Testis (tissue), 3 donors: Measurements from ENCODE around the gene JRKL. TPM values are rescaled to one million over a fixed set of nuclear protein-coding genes. Genes with fewer than 3 reads are reported as not detected.

Experiments
- DNase-seq: peaks from one replicate; pipeline ENCODE4 v3.0.0-alpha.2; 2019
- H3K27ac ChIP-seq, 2 donors: fragments of 200-600 bp; sonication (generic); one replicate each; pipeline ENCODE4 v1.5.1; 2019
- H3K27me3 ChIP-seq: fragments of 200-600 bp; sonication (generic); one replicate; pipeline ENCODE4 v1.5.1; 2019
- H3K36me3 ChIP-seq: fragments of 200-600 bp; sonication (generic); one replicate; pipeline ENCODE4 v1.5.1; 2017; ENCODE audit warnings: low read depth; ENCODE audit errors: missing control alignments
- H3K4me1 ChIP-seq: fragments of 200-600 bp; sonication (generic); one replicate; pipeline ENCODE4 v1.5.1; 2019
- H3K4me3 ChIP-seq, 2 donors: fragments of 200-600 bp; sonication (generic); one replicate each; pipeline ENCODE4 v1.5.1; 2017 to 2019
- H3K9me3 ChIP-seq: fragments of 200-600 bp; sonication (generic); one replicate; pipeline ENCODE4 v1.5.1; 2017
- POLR2A ChIP-seq: fragments of 450-650 bp; IDR thresholded peaks from one replicate; pipeline ENCODE4 v1.6.1; 2017; ENCODE audit warnings: antibody characterized with exemption, mild to moderate bottlenecking, moderate library complexity
- WGBS, 2 donors: methylation state at CpG; one replicate each; pipeline ENCODE4 v1.1.5; 2018; 5-methylcytosine and 5-hydroxymethylcytosine counted together
- intact Hi-C: fragments of 100-400 bp; cut with DNase I; formaldehyde crosslinking; loops from one replicate; pipeline ENCODE4 v1.15.1; 2023; ENCODE audit warnings: low total_unique reads
- polyA plus RNA-seq: library from polyadenylated mRNA; stranded (reverse); fragments of 350-450 nt; fragmentation: Illumina TruSeq; extraction: RNeasy Lipid Tissue Mini Kit (QIAGEN cat#74804); gene quantifications from one replicate; pipeline ENCODE4 v1.2.3, GENCODE V29; 2014; ENCODE audit warnings: low read depth, low replicate concordance; ENCODE audit not compliant: insufficient read depth
- total RNA-seq, 2 donors: library from RNA; depleted of rRNA; stranded (reverse); fragments of >200 nt; gene quantifications; one replicate each; pipeline ENCODE4 v1.2.3, GENCODE V29; 2016
- TF ChIP-seq, protein P1 (sequence below), 3 experiments: fragments of 450-650 bp in 2 of 3; fragments of 200-600 bp in 1 of 3; sonication (generic) in 1 of 3; IDR thresholded peaks; one replicate each; pipeline ENCODE4 v1.5.1; 2016 to 2019; ENCODE audit warnings: antibody characterized with exemption in 3 of 3, mild to moderate bottlenecking in 2 of 3, moderate library complexity in 1 of 3

JRKL gene
- total and polyA plus RNA-seq, 3 donors from 2014 or later = 6.9 to 9.7 (median 9.1) TPM

DNA sequence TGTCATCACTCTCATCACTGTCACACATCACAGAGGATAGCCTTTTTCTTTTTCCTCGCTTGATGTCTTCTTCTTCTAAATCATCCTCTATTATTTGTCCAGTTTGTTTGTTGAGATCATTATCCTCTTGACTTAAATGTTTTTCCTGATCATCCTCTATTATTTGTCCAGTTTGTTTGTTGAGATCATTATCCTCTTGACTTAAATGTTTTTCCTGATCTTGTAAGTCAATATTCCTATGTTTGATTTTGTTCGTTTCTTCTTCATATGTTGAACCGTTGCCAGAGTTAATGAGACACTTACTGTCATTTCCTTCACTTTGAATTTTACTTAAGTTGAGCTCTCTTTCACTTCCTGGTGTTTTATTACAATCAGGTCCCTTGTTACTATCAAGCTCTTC lies 5.7 kb upstream of the JRKL start:
- no peaks in the 10 kb centered on the region for H3K27me3 ChIP-seq
- H3K9me3 ChIP-seq = no peaks in the 10 kb centered on the region
- 88% methylated on average over 3 of the region's 3 CpGs for WGBS, 2 donors
- H3K27ac ChIP-seq = no peak overlapping the region
- DNase-seq = no peak
- no peaks in the 10 kb centered on the region for H3K36me3 ChIP-seq
- intact Hi-C loops = no loop called here
- H3K4me3 ChIP-seq = no peak overlapping the region
- TF ChIP-seq, protein P1, sequence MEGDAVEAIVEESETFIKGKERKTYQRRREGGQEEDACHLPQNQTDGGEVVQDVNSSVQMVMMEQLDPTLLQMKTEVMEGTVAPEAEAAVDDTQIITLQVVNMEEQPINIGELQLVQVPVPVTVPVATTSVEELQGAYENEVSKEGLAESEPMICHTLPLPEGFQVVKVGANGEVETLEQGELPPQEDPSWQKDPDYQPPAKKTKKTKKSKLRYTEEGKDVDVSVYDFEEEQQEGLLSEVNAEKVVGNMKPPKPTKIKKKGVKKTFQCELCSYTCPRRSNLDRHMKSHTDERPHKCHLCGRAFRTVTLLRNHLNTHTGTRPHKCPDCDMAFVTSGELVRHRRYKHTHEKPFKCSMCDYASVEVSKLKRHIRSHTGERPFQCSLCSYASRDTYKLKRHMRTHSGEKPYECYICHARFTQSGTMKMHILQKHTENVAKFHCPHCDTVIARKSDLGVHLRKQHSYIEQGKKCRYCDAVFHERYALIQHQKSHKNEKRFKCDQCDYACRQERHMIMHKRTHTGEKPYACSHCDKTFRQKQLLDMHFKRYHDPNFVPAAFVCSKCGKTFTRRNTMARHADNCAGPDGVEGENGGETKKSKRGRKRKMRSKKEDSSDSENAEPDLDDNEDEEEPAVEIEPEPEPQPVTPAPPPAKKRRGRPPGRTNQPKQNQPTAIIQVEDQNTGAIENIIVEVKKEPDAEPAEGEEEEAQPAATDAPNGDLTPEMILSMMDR (IDR thresholded peaks at IDR 0.05) = no peak
- TF ChIP-seq POLR2A = no peak
- H3K4me1 ChIP-seq = peaks cover 5% of the 10 kb centered on the region

DNA sequence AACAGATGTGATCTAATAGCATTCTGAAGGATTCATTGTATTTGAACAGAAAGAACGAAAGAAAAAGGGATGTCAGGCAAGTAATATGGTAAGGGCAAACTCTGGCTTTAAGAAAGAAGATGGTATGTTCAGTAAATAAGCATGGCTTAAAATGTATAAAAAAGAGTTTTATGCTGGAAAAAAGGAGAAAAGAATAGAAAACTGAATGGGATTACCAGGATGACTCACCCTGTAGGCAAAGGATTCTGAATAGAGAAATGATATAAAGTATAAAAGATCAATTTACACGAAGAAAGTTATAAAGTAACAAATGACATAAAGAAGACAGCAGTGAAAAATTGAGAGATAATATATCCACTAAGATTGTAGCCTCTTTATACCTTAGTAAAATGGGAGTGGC lies 4.6 kb upstream of the JRKL start:
- peaks cover 5% of the 10 kb centered on the region for H3K4me1 ChIP-seq
- H3K4me3 ChIP-seq = no peak overlapping the region
- no peak overlapping the region for H3K27ac ChIP-seq
- H3K9me3 ChIP-seq = no peaks in the 10 kb centered on the region
- no peaks in the 10 kb centered on the region for H3K36me3 ChIP-seq
- no peak for DNase-seq
- intact Hi-C loops = no loop called here
- no peaks in the 10 kb centered on the region for H3K27me3 ChIP-seq
- WGBS, 2 donors = 72 to 78% methylated on average over 2 of the region's 2 CpGs
- TF ChIP-seq POLR2A = no peak
- TF ChIP-seq, protein P1 (IDR thresholded peaks at IDR 0.05) = no peak

DNA sequence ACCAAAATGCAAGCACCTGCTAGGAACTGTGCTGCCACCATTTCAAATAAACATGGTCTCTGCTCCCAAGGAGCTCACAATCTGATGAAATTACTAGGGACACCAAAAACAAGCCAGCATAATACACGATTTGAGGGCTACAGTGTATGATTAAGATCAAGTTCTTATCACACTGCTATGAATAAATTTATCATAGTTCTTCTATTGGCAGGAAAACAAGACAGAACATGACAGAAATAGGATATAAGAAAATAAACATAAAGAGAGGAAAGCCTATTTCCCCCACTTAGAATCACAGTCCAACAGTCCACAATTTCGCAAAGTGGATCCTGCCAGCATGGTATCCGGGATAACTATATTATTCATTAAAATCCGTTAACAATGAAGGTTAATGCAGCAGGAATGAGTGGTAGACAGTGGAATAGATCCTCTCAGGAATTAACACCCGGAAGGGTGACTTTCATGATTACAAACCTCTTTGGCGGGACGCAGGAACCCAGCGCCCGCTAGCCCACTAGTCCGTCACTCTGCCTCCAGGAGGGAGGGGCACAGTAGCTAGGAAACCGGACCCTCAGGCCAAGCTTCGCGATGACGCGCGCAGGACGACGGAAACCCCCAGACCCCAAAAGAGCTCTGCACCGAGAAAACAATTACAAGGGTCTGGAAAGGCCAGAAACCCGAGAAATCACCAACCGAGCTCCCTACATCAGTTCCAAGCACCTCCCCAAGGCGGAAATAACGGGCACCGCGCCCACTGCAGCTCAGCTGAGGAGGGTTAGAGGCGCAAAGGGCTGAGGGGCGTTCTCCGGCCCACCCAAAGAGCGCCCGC lies 708 bp upstream of the JRKL start:
- Histone ChIP-seq H3K27me3 (no peaks in the 10 kb centered on the region), H3K36me3 (no peaks in the 10 kb centered on the region), H3K9me3 (no peaks in the 10 kb centered on the region), H3K4me1 (peaks cover 10% of the 10 kb centered on the region), H3K4me3 (peak overlapping the region; percentile 90 to 92), H3K27ac (peak overlapping the region; percentile 83 to 84)
- WGBS, 2 donors = 0 to 1% methylated on average over 26 to 30 of the region's 30 CpGs
- intact Hi-C loops = no loop called here
- TF ChIP-seq, protein P1 (IDR thresholded peaks at IDR 0.05) = no peak
- TF ChIP-seq POLR2A = no peak
- peak; percentile 67 for DNase-seq

DNA sequence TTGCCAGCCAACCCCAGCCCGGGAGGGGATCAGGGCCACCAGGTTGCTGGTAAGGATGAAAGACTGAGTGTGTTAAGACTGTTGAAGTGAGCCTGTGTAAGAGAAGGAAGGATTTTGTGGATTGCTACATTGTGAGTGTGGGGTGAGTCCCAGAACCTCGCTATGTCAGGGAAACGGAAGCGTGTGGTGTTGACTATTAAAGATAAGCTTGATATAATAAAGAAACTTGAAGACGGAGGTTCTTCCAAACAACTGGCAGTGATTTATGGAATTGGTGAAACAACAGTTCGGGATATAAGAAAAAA lies 627 bp downstream of the JRKL start:
- H3K27me3 ChIP-seq = no peaks in the 10 kb centered on the region
- H3K9me3 ChIP-seq = no peaks in the 10 kb centered on the region
- WGBS, 2 donors = 11 to 15% methylated on average over 6 of the region's 6 CpGs
- H3K27ac ChIP-seq = peak overlapping the region; percentile 83 to 84
- intact Hi-C loops = no loop called here
- H3K4me3 ChIP-seq = peak overlapping the region; percentile 90 to 92
- no peak for TF ChIP-seq POLR2A
- TF ChIP-seq, protein P1 (IDR thresholded peaks at IDR 0.05) = no peak
- H3K36me3 ChIP-seq = no peaks in the 10 kb centered on the region
- DNase-seq = no peak
- H3K4me1 ChIP-seq = peaks cover 10% of the 10 kb centered on the region
